ENCODE data around the gene CLEC2B.

Gene CLEC2B

DNA sequence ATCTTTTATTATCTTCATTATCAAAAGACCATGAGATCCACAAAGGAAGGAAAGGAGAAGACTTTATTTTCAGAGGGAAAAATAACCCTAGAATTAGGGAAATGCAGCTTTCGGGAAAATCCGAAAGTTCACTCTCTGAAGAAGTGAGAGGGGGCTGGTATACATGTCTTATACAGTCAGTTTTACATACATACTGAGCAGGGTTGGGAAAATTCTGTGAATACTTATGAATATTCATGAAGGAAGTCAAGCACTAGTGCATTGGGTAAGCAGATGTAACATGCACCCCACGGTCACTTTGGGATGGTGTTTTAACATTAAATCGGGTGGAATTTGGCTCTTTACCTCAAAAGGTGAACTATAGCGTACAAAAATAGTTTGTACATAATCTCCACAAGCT, 57.5 kb downstream of the CLEC2B start:
- H2AK5ac ChIP-seq (ENCODE audit: low read depth, low read length): no peak overlapping the region
- H3K4ac ChIP-seq (ENCODE audit: low read length): no peak overlapping the region
- DNase-seq (ENCODE audit: low spot score): no peak
- no peak overlapping the region for H3K9ac ChIP-seq (ENCODE audit: low read depth, low read length, poor library complexity)
- H3K14ac ChIP-seq (ENCODE audit: low read length): no peak overlapping the region
- H3K9me3 ChIP-seq (replicated peaks in 1 of 2; ENCODE audit: control insufficient read depth in 2 of 2, insufficient read depth in 1 of 2, low read depth in 1 of 2, low read length in 2 of 2): no peaks in the 10 kb centered on the region
- H2BK5ac ChIP-seq (ENCODE audit: low read length): no peak overlapping the region
- no peak overlapping the region for H3K27ac ChIP-seq (replicated peaks; ENCODE audit: low read length)
- no peaks in the 10 kb centered on the region for H3K79me1 ChIP-seq (ENCODE audit: low read depth, low read length)
- H2BK15ac ChIP-seq (ENCODE audit: low read length): no peak overlapping the region
- no peak overlapping the region for H4K8ac ChIP-seq (ENCODE audit: low read depth, low read length)
- WGBS, 2 donors (ENCODE audit: extremely low coverage in 2 of 2, insufficient read length in 2 of 2, insufficient replicate concordance in 1 of 2): no CpG with 5 or more reads among the region's 5 CpGs
- H2BK120ac ChIP-seq (ENCODE audit: low read depth, low read length): no peak overlapping the region
- no peak overlapping the region for H3K4me2 ChIP-seq (ENCODE audit: insufficient read depth, low read length, poor library complexity, severe bottlenecking)
- H3K4me3 ChIP-seq (ENCODE audit: low read length in 2 of 2): no peak overlapping the region
- no peaks in the 10 kb centered on the region for H3K36me3 ChIP-seq (replicated peaks in 1 of 2; ENCODE audit: control insufficient read depth in 2 of 2, insufficient read depth in 2 of 2, low read length in 2 of 2)
- H3K23ac ChIP-seq (ENCODE audit: low read depth, low read length, poor library complexity): no peak overlapping the region
- no peak overlapping the region for H3K18ac ChIP-seq (ENCODE audit: low read length)
- peaks cover 0 to 4% of the 10 kb centered on the region in 2 donors for H3K4me1 ChIP-seq (ENCODE audit: control insufficient read depth in 2 of 2, insufficient read depth in 1 of 2, low read depth in 1 of 2, low read length in 2 of 2)
- H2BK12ac ChIP-seq (ENCODE audit: low read length): no peak overlapping the region
- H3K27me3 ChIP-seq (ENCODE audit: control insufficient read depth in 3 of 3, insufficient read depth in 3 of 3, low read depth in 1 of 3, low read length in 3 of 3): no peaks in the 10 kb centered on the region
- H2AFZ ChIP-seq (ENCODE audit: low read length): no peak overlapping the region
- no peak overlapping the region for H4K91ac ChIP-seq (ENCODE audit: low read depth, low read length, poor library complexity)

DNA sequence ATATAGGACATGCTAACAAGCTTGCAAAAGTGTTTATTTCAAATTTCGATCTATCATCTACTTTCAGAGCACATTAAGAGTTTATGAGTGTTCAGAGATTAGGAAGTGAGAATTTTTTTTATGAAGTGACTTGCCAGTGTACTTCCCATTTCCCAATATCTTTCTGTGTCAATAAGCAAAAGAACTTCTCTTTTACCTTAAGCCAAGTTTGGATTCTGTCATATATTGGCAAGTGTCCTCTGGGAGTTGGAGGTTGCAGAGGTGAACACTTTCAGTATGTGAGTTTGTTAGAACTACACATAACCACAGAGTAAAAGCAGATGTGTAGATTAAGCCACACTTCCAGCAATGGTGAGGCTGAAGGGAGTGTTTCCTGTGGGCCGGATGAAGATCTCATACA, 58.5 kb downstream of the CLEC2B start:
- H3K4ac ChIP-seq (ENCODE audit: low read length): no peak overlapping the region
- no peak overlapping the region for H2AFZ ChIP-seq (ENCODE audit: low read length)
- WGBS, 2 donors (ENCODE audit: extremely low coverage in 2 of 2, insufficient read length in 2 of 2, insufficient replicate concordance in 1 of 2): no CpG with 5 or more reads among the region's 2 CpGs
- no peak overlapping the region for H3K18ac ChIP-seq (ENCODE audit: low read length)
- no peak overlapping the region for H3K23ac ChIP-seq (ENCODE audit: low read depth, low read length, poor library complexity)
- no peaks in the 10 kb centered on the region for H3K36me3 ChIP-seq (replicated peaks in 1 of 2; ENCODE audit: control insufficient read depth in 2 of 2, insufficient read depth in 2 of 2, low read length in 2 of 2)
- no peak overlapping the region for H2AK5ac ChIP-seq (ENCODE audit: low read depth, low read length)
- H3K79me1 ChIP-seq (ENCODE audit: low read depth, low read length): no peaks in the 10 kb centered on the region
- H3K27me3 ChIP-seq (ENCODE audit: control insufficient read depth in 3 of 3, insufficient read depth in 3 of 3, low read depth in 1 of 3, low read length in 3 of 3): no peaks in the 10 kb centered on the region
- no peak overlapping the region for H3K27ac ChIP-seq (replicated peaks; ENCODE audit: low read length)
- H2BK12ac ChIP-seq (ENCODE audit: low read length): no peak overlapping the region
- DNase-seq (ENCODE audit: low spot score): no peak
- H3K14ac ChIP-seq (ENCODE audit: low read length): no peak overlapping the region
- no peak overlapping the region for H4K91ac ChIP-seq (ENCODE audit: low read depth, low read length, poor library complexity)
- no peak overlapping the region for H3K4me2 ChIP-seq (ENCODE audit: insufficient read depth, low read length, poor library complexity, severe bottlenecking)
- no peak overlapping the region for H3K9ac ChIP-seq (ENCODE audit: low read depth, low read length, poor library complexity)
- no peaks in the 10 kb centered on the region for H3K9me3 ChIP-seq (replicated peaks in 1 of 2; ENCODE audit: control insufficient read depth in 2 of 2, insufficient read depth in 1 of 2, low read depth in 1 of 2, low read length in 2 of 2)
- no peak overlapping the region for H2BK15ac ChIP-seq (ENCODE audit: low read length)
- no peak overlapping the region for H2BK5ac ChIP-seq (ENCODE audit: low read length)
- H3K4me3 ChIP-seq (ENCODE audit: low read length in 2 of 2): no peak overlapping the region
- no peak overlapping the region for H2BK120ac ChIP-seq (ENCODE audit: low read depth, low read length)
- peaks cover 0 to 4% of the 10 kb centered on the region in 2 donors for H3K4me1 ChIP-seq (ENCODE audit: control insufficient read depth in 2 of 2, insufficient read depth in 1 of 2, low read depth in 1 of 2, low read length in 2 of 2)
- H4K8ac ChIP-seq (ENCODE audit: low read depth, low read length): no peak overlapping the region

GRCh38 chr12:9809866-9810265, 59.3 kb downstream of the CLEC2B start:
- H2BK120ac ChIP-seq (ENCODE audit: low read depth, low read length): no peak overlapping the region
- H3K4me1 ChIP-seq (ENCODE audit: control insufficient read depth in 2 of 2, insufficient read depth in 1 of 2, low read depth in 1 of 2, low read length in 2 of 2): peaks cover 0 to 6% of the 10 kb centered on the region in 2 donors
- no peak overlapping the region for H3K14ac ChIP-seq (ENCODE audit: low read length)
- no peak for DNase-seq (ENCODE audit: low spot score)
- no peaks in the 10 kb centered on the region for H3K27me3 ChIP-seq (ENCODE audit: control insufficient read depth in 3 of 3, insufficient read depth in 3 of 3, low read depth in 1 of 3, low read length in 3 of 3)
- H4K8ac ChIP-seq (ENCODE audit: low read depth, low read length): no peak overlapping the region
- no peak overlapping the region for H3K4me3 ChIP-seq (ENCODE audit: low read length in 2 of 2)
- no peak overlapping the region for H3K4ac ChIP-seq (ENCODE audit: low read length)
- no peak overlapping the region for H3K23ac ChIP-seq (ENCODE audit: low read depth, low read length, poor library complexity)
- H3K9ac ChIP-seq (ENCODE audit: low read depth, low read length, poor library complexity): no peak overlapping the region
- H3K9me3 ChIP-seq (replicated peaks in 1 of 2; ENCODE audit: control insufficient read depth in 2 of 2, insufficient read depth in 1 of 2, low read depth in 1 of 2, low read length in 2 of 2): no peaks in the 10 kb centered on the region
- no peak overlapping the region for H3K4me2 ChIP-seq (ENCODE audit: insufficient read depth, low read length, poor library complexity, severe bottlenecking)
- H2AFZ ChIP-seq (ENCODE audit: low read length): no peak overlapping the region
- H2BK12ac ChIP-seq (ENCODE audit: low read length): no peak overlapping the region
- H2BK15ac ChIP-seq (ENCODE audit: low read length): no peak overlapping the region
- no peak overlapping the region for H4K91ac ChIP-seq (ENCODE audit: low read depth, low read length, poor library complexity)
- H2AK5ac ChIP-seq (ENCODE audit: low read depth, low read length): no peak overlapping the region
- no peak overlapping the region for H3K18ac ChIP-seq (ENCODE audit: low read length)
- no peaks in the 10 kb centered on the region for H3K79me1 ChIP-seq (ENCODE audit: low read depth, low read length)
- no peak overlapping the region for H2BK5ac ChIP-seq (ENCODE audit: low read length)
- no peaks in the 10 kb centered on the region for H3K36me3 ChIP-seq (replicated peaks in 1 of 2; ENCODE audit: control insufficient read depth in 2 of 2, insufficient read depth in 2 of 2, low read length in 2 of 2)
- no peak overlapping the region for H3K27ac ChIP-seq (replicated peaks; ENCODE audit: low read length)

- H3K23ac ChIP-seq (ENCODE audit: low read depth, low read length, poor library complexity): no peak overlapping the region
- no peak overlapping the region for H3K4me3 ChIP-seq (ENCODE audit: low read length in 2 of 2)
- H3K4me1 ChIP-seq (ENCODE audit: control insufficient read depth in 2 of 2, insufficient read depth in 1 of 2, low read depth in 1 of 2, low read length in 2 of 2): peaks cover 0 to 6% of the 10 kb centered on the region in 2 donors
- no peak overlapping the region for H3K9ac ChIP-seq (ENCODE audit: low read depth, low read length, poor library complexity)
- H3K27ac ChIP-seq (replicated peaks; ENCODE audit: low read length): no peak overlapping the region
- 100% methylated on average over 1 of the region's 4 CpGs; no CpG with 5 or more reads in 1 of the 2 donors for WGBS, 2 donors (ENCODE audit: extremely low coverage in 2 of 2, insufficient read length in 2 of 2, insufficient replicate concordance in 1 of 2)
- H2AFZ ChIP-seq (ENCODE audit: low read length): no peak overlapping the region
- no peaks in the 10 kb centered on the region for H3K27me3 ChIP-seq (ENCODE audit: control insufficient read depth in 3 of 3, insufficient read depth in 3 of 3, low read depth in 1 of 3, low read length in 3 of 3)
- no peak overlapping the region for H2BK120ac ChIP-seq (ENCODE audit: low read depth, low read length)
- H2BK15ac ChIP-seq (ENCODE audit: low read length): no peak overlapping the region
- no peak overlapping the region for H4K91ac ChIP-seq (ENCODE audit: low read depth, low read length, poor library complexity)
- H4K8ac ChIP-seq (ENCODE audit: low read depth, low read length): no peak overlapping the region
- H3K36me3 ChIP-seq (replicated peaks in 1 of 2; ENCODE audit: control insufficient read depth in 2 of 2, insufficient read depth in 2 of 2, low read length in 2 of 2): no peaks in the 10 kb centered on the region
- H3K9me3 ChIP-seq (replicated peaks in 1 of 2; ENCODE audit: control insufficient read depth in 2 of 2, insufficient read depth in 1 of 2, low read depth in 1 of 2, low read length in 2 of 2): no peaks in the 10 kb centered on the region
- no peak for DNase-seq (ENCODE audit: low spot score)
- H3K4ac ChIP-seq (ENCODE audit: low read length): no peak overlapping the region
- no peak overlapping the region for H3K4me2 ChIP-seq (ENCODE audit: insufficient read depth, low read length, poor library complexity, severe bottlenecking)
- no peak overlapping the region for H3K14ac ChIP-seq (ENCODE audit: low read length)
- H2BK12ac ChIP-seq (ENCODE audit: low read length): no peak overlapping the region
- no peak overlapping the region for H2AK5ac ChIP-seq (ENCODE audit: low read depth, low read length)
- H2BK5ac ChIP-seq (ENCODE audit: low read length): no peak overlapping the region
- H3K18ac ChIP-seq (ENCODE audit: low read length): no peak overlapping the region
- H3K79me1 ChIP-seq (ENCODE audit: low read depth, low read length): no peaks in the 10 kb centered on the region
Measured at GRCh38 chr12:9809338-9809737, 59.8 kb downstream of the CLEC2B start.

All from neuronal stem cell (in vitro differentiated cells).